CD4-positive, alpha-beta T cell (primary cell): ENCODE measurements around the gene NUP42. TPM values are rescaled to one million over a fixed set of nuclear protein-coding genes. Genes with fewer than 3 reads are reported as not detected.

Experiments used
- ATAC-seq: fragments of 200-7000 bp; cut with Tn5 transposase; one replicate; pipeline ENCODE4 v1.10.0; 2022; ENCODE audit warnings: mild to moderate bottlenecking; ENCODE audit not compliant: poor library complexity
- CTCF ChIA-PET: fragments of 350-600 bp; sonication (Branson Sonifier 250); formaldehyde crosslinking; loops from one replicate; lab custom pipeline; 2021; ENCODE audit warnings: antibody characterized with exemption, inconsistent platforms; lab: Charles Lee
- POLR2A ChIA-PET: fragments of 350-600 bp; sonication (Branson Sonifier 250); formaldehyde crosslinking; loops from one replicate; lab custom pipeline; 2021; ENCODE audit warnings: antibody characterized with exemption, inconsistent platforms; lab: Charles Lee
- DNase-seq, 14 experiments: peaks; one replicate each; pipeline ENCODE4 v3.0.0-alpha.2; 2013 to 2020; ENCODE audit warnings: mixed read lengths in 2 of 14
- H3K27ac ChIP-seq, 2 donors: one replicate each; pipeline versions ENCODE4 v1.5.1 to v1.7.0; 2013; ENCODE audit warnings: low read length in 2 of 2, low read depth in 1 of 2, mild to moderate bottlenecking in 1 of 2
- H3K27me3 ChIP-seq, 2 experiments: 1 replicate in 1 of 2; 2 replicates in 1 of 2; pipeline versions ENCODE4 v1.6.1 to v1.7.0; 2013; ENCODE audit warnings: low read length in 2 of 2, control low read depth in 1 of 2, mild to moderate bottlenecking in 1 of 2, moderate library complexity in 1 of 2; ENCODE audit not compliant: insufficient read depth in 2 of 2, control insufficient read depth in 1 of 2
- H3K36me3 ChIP-seq: one replicate; pipeline ENCODE4 v1.6.1; 2013; ENCODE audit warnings: low read length, control low read depth; ENCODE audit not compliant: insufficient read depth
- H3K4me1 ChIP-seq: one replicate; pipeline ENCODE4 v1.6.1; 2013; ENCODE audit warnings: low read length, control low read depth; ENCODE audit not compliant: insufficient read depth
- H3K4me3 ChIP-seq: one replicate; pipeline ENCODE4 v1.5.1; 2013; ENCODE audit warnings: mild to moderate bottlenecking, low read length, moderate library complexity
- H3K9me3 ChIP-seq, 2 experiments: 1 replicate in 1 of 2; 2 replicates in 1 of 2; pipeline versions ENCODE4 v1.6.1 to v1.7.0; 2013; ENCODE audit warnings: low read length in 2 of 2, mild to moderate bottlenecking in 2 of 2, control low read depth in 1 of 2, moderate library complexity in 1 of 2; ENCODE audit not compliant: control insufficient read depth in 1 of 2, insufficient read depth in 1 of 2
- H3K27ac Mint-ChIP-seq: one replicate; pipeline ENCODE4 v1.8.0; 2020; ENCODE audit warnings: mixed read lengths
- H3K27me3 Mint-ChIP-seq: one replicate; pipeline ENCODE4 v1.8.0; 2021; ENCODE audit warnings: mixed read lengths
- H3K36me3 Mint-ChIP-seq: one replicate; pipeline ENCODE4 v1.8.0; 2021; ENCODE audit warnings: low read depth, mixed read lengths
- H3K4me1 Mint-ChIP-seq: one replicate; pipeline ENCODE4 v1.8.0; 2021; ENCODE audit warnings: low read depth, mixed read lengths
- H3K4me3 Mint-ChIP-seq: one replicate; pipeline ENCODE4 v1.8.0; 2020; ENCODE audit warnings: mild to moderate bottlenecking, mixed read lengths
- H3K9me3 Mint-ChIP-seq: one replicate; pipeline ENCODE4 v1.8.0; 2020; ENCODE audit warnings: mixed read lengths
- CTCF ChIP-seq: fragments of 200-600 bp; IDR thresholded peaks from one replicate; pipeline ENCODE4 v1.8.0; 2022; ENCODE audit warnings: antibody characterized with exemption, mild to moderate bottlenecking
- intact Hi-C, 2 experiments: fragments of 100-400 bp; cut with DNase I in 1 of 2; cut with micrococcal nuclease in 1 of 2; formaldehyde crosslinking; loops; one replicate each; pipeline versions ENCODE4 v1.15.1 to v1.9.0; 2023 to 2025; cut with DNase I, micrococcal nuclease
- total RNA-seq, 174 experiments: library from RNA in 2 of 174; stranded (reverse) in 2 of 174; gene quantifications; one replicate each; pipeline ENCODE4 v1.2.3 and lab custom pipeline; 2021 to 2026

NUP42 gene
- total RNA-seq, 2 experiments from 2014 or later: 19.4 to 20.1 TPM

DNA sequence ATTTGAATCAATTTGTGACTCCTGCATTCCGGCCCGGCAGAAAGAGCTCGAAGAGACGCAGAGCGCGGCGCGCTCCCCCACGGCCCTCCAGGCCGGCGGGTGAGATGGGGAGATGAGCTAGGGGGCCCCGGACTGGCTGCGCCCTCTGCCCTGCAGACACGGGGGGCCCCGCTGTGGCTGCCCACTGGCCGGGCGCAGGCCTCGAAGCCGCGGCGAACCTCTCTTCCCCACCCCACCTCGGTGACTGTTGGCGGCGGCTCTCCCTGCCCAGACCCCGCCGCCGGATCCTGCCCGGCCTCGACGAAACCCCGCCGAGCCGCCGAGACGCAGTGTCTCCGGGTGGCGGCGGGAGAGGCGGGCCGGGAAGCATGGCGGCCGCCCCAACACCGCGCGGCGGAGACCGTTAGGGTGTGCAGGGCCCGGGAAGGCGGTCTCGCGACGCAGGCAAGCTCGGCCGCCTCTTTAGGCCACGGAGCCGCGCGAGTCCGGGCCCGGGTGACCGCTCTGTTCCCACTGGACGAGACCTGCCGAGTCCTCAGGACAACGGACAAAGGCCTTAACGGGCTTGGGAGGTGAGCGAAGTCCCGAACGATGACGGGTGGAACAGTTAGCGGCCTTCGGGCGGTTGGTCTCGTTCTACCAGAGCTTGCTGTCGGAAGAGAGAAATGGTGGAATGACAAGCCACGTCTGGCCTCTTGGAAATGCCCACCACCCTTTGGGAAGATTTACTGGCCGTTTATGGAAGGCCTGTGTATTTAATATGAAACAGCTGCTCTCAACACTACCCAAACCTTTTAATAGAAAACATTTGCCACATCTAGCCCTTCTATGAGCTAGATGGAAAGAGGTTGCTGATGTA lies 24.3 kb downstream of the NUP42 start:
- DNase-seq: peak in 2 of 14 experiments; percentile 7 to 16
- H3K9me3 Mint-ChIP-seq: no peaks in the 10 kb centered on the region
- H3K27me3 ChIP-seq: peaks cover 0 to 6% of the 10 kb centered on the region in 2 experiments

GRCh38 chr7:23207021-23207420 lies 25.2 kb downstream of the NUP42 start:
- Mint-ChIP-seq H3K27me3 (peaks cover 41% of the 10 kb centered on the region), H3K9me3 (no peaks in the 10 kb centered on the region), H3K4me1 (peaks cover 6% of the 10 kb centered on the region), H3K4me3 (peak overlapping the region; percentile 47), H3K27ac (peak overlapping the region; percentile 73), H3K36me3 (peaks cover 19% of the 10 kb centered on the region)
- Histone ChIP-seq H3K27ac (no peak overlapping the region), H3K36me3 (no peaks in the 10 kb centered on the region), H3K27me3 (peaks cover 0 to 6% of the 10 kb centered on the region in 2 experiments), H3K4me3 (no peak overlapping the region), H3K4me1 (no peaks in the 10 kb centered on the region), H3K9me3 (peaks cover 0 to 8% of the 10 kb centered on the region in 2 experiments)
- ChIA-PET CTCF (no interaction called here), POLR2A (interaction anchor here (1.2 to 1.9 kb wide), 3 partner anchors 27 to 101 kb away, joined by 3 to 8 read pairs (median 5); partner anchors contain the start of gene KLHL7)
- no peak for ATAC-seq
- intact Hi-C loops: no loop called here
- peak in 2 of 14 experiments; percentile 28 to 32 for DNase-seq
- no peak for TF ChIP-seq CTCF

More for the DNA sequence above, 24.3 kb downstream of the NUP42 start:
- peak overlapping the region; percentile 14 for H3K4me3 ChIP-seq
- Mint-ChIP-seq H3K27ac (peak overlapping the region; percentile 73), H3K4me3 (peak overlapping the region; percentile 69), H3K27me3 (peaks cover 40% of the 10 kb centered on the region), H3K4me1 (peaks cover 6% of the 10 kb centered on the region), H3K36me3 (peaks cover 28% of the 10 kb centered on the region)
- H3K36me3 ChIP-seq: peaks cover 2% of the 10 kb centered on the region
- H3K4me1 ChIP-seq: no peaks in the 10 kb centered on the region
- no peak for TF ChIP-seq CTCF
- ATAC-seq: peak; percentile 79
- ChIA-PET CTCF (no interaction called here), POLR2A (interaction anchor here (0.5 to 1.9 kb wide), 6 partner anchors 24 to 382 kb away, joined by 3 to 8 read pairs (median 3); partner anchors contain the start of gene KLHL7)
- H3K9me3 ChIP-seq: peaks cover 0 to 8% of the 10 kb centered on the region in 2 experiments
- intact Hi-C loops: no loop called here
- H3K27ac ChIP-seq: no peak overlapping the region

DNA sequence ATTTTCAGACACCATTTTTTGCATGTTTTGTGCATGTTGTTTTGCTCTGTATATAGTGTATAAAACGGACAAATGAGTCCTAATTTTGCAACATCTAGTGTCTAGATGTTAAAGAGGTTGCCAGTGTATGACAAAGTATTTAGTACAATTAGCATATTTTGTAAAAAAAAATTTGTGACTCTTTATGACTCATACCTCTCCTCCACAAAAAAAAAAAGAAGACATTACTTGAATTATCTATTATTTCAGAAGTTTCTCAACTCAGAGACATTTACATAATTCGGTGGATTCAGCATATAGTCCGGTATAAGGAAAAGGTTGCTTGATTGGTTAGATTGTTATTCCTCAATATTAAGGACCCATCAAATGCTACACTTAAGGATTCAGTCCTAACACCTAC lies 26.0 kb downstream of the NUP42 start:
- no peak for DNase-seq
- Histone ChIP-seq H3K4me3 (no peak overlapping the region), H3K9me3 (peaks cover 0 to 8% of the 10 kb centered on the region in 2 experiments), H3K36me3 (no peaks in the 10 kb centered on the region), H3K4me1 (no peaks in the 10 kb centered on the region), H3K27me3 (peaks cover 0 to 6% of the 10 kb centered on the region in 2 experiments), H3K27ac (no peak overlapping the region)
- TF ChIP-seq CTCF: no peak
- H3K27ac Mint-ChIP-seq: no peak overlapping the region
- H3K36me3 Mint-ChIP-seq: peaks cover 15% of the 10 kb centered on the region
- peaks cover 6% of the 10 kb centered on the region for H3K4me1 Mint-ChIP-seq
- ChIA-PET CTCF (no interaction called here), POLR2A (no interaction called here)
- no peak for ATAC-seq
- intact Hi-C loops: no loop called here
- peaks cover 47% of the 10 kb centered on the region for H3K27me3 Mint-ChIP-seq
- no peaks in the 10 kb centered on the region for H3K9me3 Mint-ChIP-seq
- H3K4me3 Mint-ChIP-seq: no peak overlapping the region
